Esophagus muscularis mucosa (tissue), 4 donors: ENCODE data around the gene MAEA. TPM values are rescaled to one million over a fixed set of nuclear protein-coding genes. Genes with fewer than 3 reads are reported as not detected.

Experiments used
- DNase-seq: peaks from one replicate; pipeline ENCODE4 v3.0.0-alpha.2; 2017; ENCODE audit errors: extremely low spot score
- H3K27ac ChIP-seq, 4 donors: fragments of 200-600 bp; sonication (generic); replicated peaks in 1 of 4; 1 replicate in 3 of 4; 2 replicates in 1 of 4; pipeline ENCODE4 v1.5.1; 2016 to 2019; ENCODE audit warnings: mild to moderate bottlenecking in 1 of 4
- H3K27me3 ChIP-seq, 4 donors: fragments of 200-600 bp; sonication (generic); one replicate each; pipeline versions ENCODE4 v1.5.1 to v1.6.0; 2016 to 2019
- H3K36me3 ChIP-seq, 4 donors: fragments of 200-600 bp; sonication (generic); one replicate each; pipeline ENCODE4 v1.5.1; 2016 to 2019
- H3K4me1 ChIP-seq, 4 donors: fragments of 200-600 bp; sonication (generic); one replicate each; pipeline ENCODE4 v1.5.1; 2016 to 2019
- H3K4me3 ChIP-seq, 4 donors: fragments of 200-600 bp; sonication (generic); 1 replicate in 2 of 4; 2 replicates in 2 of 4; pipeline ENCODE4 v1.5.1; 2016 to 2019; ENCODE audit warnings: mild to moderate bottlenecking in 4 of 4, moderate library complexity in 1 of 4
- H3K9me3 ChIP-seq, 4 donors: fragments of 200-600 bp; sonication (generic); 1 replicate in 3 of 4; 2 replicates in 1 of 4; pipeline ENCODE4 v1.5.1; 2016 to 2019
- CTCF ChIP-seq, 3 experiments: fragments of 200-600 bp in 2 of 3; fragments of 450-650 bp in 1 of 3; sonication (generic) in 2 of 3; IDR thresholded peaks; one replicate each; pipeline ENCODE4 v1.5.1; 2017 to 2019; ENCODE audit warnings: antibody characterized with exemption in 3 of 3, mild to moderate bottlenecking in 2 of 3, moderate library complexity in 1 of 3
- EP300 ChIP-seq: sonication (generic); formaldehyde crosslinking; IDR thresholded peaks from one replicate; pipeline ENCODE4 v1.6.1; 2017; ENCODE audit warnings: antibody characterized with exemption
- POLR2A ChIP-seq: fragments of 450-650 bp; IDR thresholded peaks from one replicate; pipeline ENCODE4 v1.6.1; 2017; ENCODE audit warnings: antibody characterized with exemption, moderate library complexity, mild to moderate bottlenecking, low read depth
- POLR2AphosphoS5 ChIP-seq, 2 donors: sonication (generic); formaldehyde crosslinking; IDR thresholded peaks; one replicate each; pipeline ENCODE4 v1.6.1; 2017; ENCODE audit warnings: antibody characterized with exemption in 2 of 2
- WGBS: methylation state at CpG from one replicate; pipeline ENCODE4 v1.1.5; 2018; 5-methylcytosine and 5-hydroxymethylcytosine counted together
- intact Hi-C: fragments of 100-400 bp; cut with DNase I; formaldehyde crosslinking; loops from one replicate; pipeline ENCODE4 v1.15.1; 2023
- total RNA-seq, 4 donors: library from RNA; depleted of rRNA; stranded (reverse); fragments of >200 nt; gene quantifications; one replicate each; pipeline versions ENCODE4 v1.1.0 to v1.2.1, GENCODE V29; 2016

The MAEA gene
- total RNA-seq, 4 donors from 2014 or later: 54.5 to 63.1 (median 59.8) TPM

GRCh38 chr4:1277667-1278665 is 11.7 kb upstream of the MAEA start:
- Histone ChIP-seq H3K4me1 (no peaks in the 10 kb centered on the region), H3K27ac (no peak overlapping the region), H3K27me3 (no peaks in the 10 kb centered on the region), H3K4me3 (no peak overlapping the region), H3K9me3 (no peaks in the 10 kb centered on the region), H3K36me3 (no peaks in the 10 kb centered on the region)
- no peak for DNase-seq
- TF ChIP-seq EP300 (no peak), POLR2A (no peak), CTCF (IDR thresholded peaks at IDR 0.05) (no peak), POLR2AphosphoS5 (IDR thresholded peaks at IDR 0.05) (no peak)
- 92% methylated on average over 15 of the region's 15 CpGs for WGBS
- intact Hi-C loops: no loop called here

- intact Hi-C loops: no loop called here
Observed at GRCh38 chr4:1279253-1279652, 10.4 kb upstream of the MAEA start.

GRCh38 chr4:1283711-1284110 is 6.0 kb upstream of the MAEA start:
- WGBS: 91% methylated on average over 9 of the region's 9 CpGs
- Histone ChIP-seq H3K36me3 (no peaks in the 10 kb centered on the region), H3K9me3 (no peaks in the 10 kb centered on the region), H3K4me3 (no peak overlapping the region), H3K27ac (no peak overlapping the region), H3K27me3 (no peaks in the 10 kb centered on the region), H3K4me1 (peaks cover 1 to 5% (median 3%) of the 10 kb centered on the region in 4 donors)
- DNase-seq: no peak
- intact Hi-C loops: no loop called here
- TF ChIP-seq POLR2AphosphoS5 (IDR thresholded peaks at IDR 0.05) (no peak), EP300 (no peak)

More at GRCh38 chr4:1279253-1279652, 10.4 kb upstream of the MAEA start:
- no peaks in the 10 kb centered on the region for H3K27me3 ChIP-seq
- H3K9me3 ChIP-seq: no peaks in the 10 kb centered on the region
- no peak overlapping the region for H3K27ac ChIP-seq
- no peak for TF ChIP-seq EP300
- TF ChIP-seq POLR2AphosphoS5 (IDR thresholded peaks at IDR 0.05): no peak
- TF ChIP-seq CTCF (IDR thresholded peaks at IDR 0.05): no peak
- TF ChIP-seq POLR2A: no peak
- H3K4me3 ChIP-seq: no peak overlapping the region
- DNase-seq: no peak
- WGBS: 93% methylated on average over 10 of the region's 10 CpGs
- no peaks in the 10 kb centered on the region for H3K36me3 ChIP-seq
- no peaks in the 10 kb centered on the region for H3K4me1 ChIP-seq

GRCh38 chr4:1285151-1285789 is 4.4 kb upstream of the MAEA start:
- H3K4me1 ChIP-seq: peaks cover 7 to 11% (median 8%) of the 10 kb centered on the region in 4 donors
- no peak for TF ChIP-seq CTCF (IDR thresholded peaks at IDR 0.05)
- TF ChIP-seq EP300: no peak
- TF ChIP-seq POLR2A: no peak
- no peak for TF ChIP-seq POLR2AphosphoS5 (IDR thresholded peaks at IDR 0.05)
- no peak overlapping the region for H3K4me3 ChIP-seq
- no peak overlapping the region for H3K27ac ChIP-seq
- H3K36me3 ChIP-seq: no peaks in the 10 kb centered on the region
- no peak for DNase-seq
- 94% methylated on average over 11 of the region's 11 CpGs for WGBS
- H3K9me3 ChIP-seq: no peaks in the 10 kb centered on the region
- H3K27me3 ChIP-seq: no peaks in the 10 kb centered on the region
- intact Hi-C loops: no loop called here
